Psoas muscle (tissue), 8 donors: ENCODE results near the gene GDF15. TPM values are rescaled to one million over a fixed set of nuclear protein-coding genes. Genes with fewer than 3 reads are reported as not detected.
"Not testable (repeated sequence)": the region's sequence is repeated elsewhere in the genome, so short reads cannot be mapped to it uniquely, and the experiment has no call there.

Experiments
- ATAC-seq, 4 donors: fragments of 200-7000 bp; cut with Tn5 transposase; one replicate each; pipeline ENCODE4 v1.9.1; 2020; ENCODE audit warnings: moderate library complexity in 3 of 4, mild to moderate bottlenecking in 2 of 4
- DNase-seq, 2 donors: peaks; one replicate each; pipeline ENCODE4 v3.0.0-alpha.2; 2020
- H3K27ac ChIP-seq: fragments of 200-600 bp; one replicate; pipeline ENCODE4 v1.8.0; 2022
- H3K27me3 ChIP-seq, 3 donors: fragments of 200-600 bp in 1 of 3; one replicate each; pipeline versions ENCODE4 v1.6.1 to v1.8.0; 2013 to 2022; ENCODE audit warnings: low read length in 2 of 3, mild to moderate bottlenecking in 2 of 3, moderate library complexity in 1 of 3; ENCODE audit not compliant: insufficient read depth in 3 of 3
- H3K36me3 ChIP-seq, 2 donors: fragments of 200-600 bp in 1 of 2; one replicate each; pipeline versions ENCODE4 v1.6.1 to v1.8.0; 2013 to 2022; ENCODE audit warnings: low read depth in 1 of 2, mild to moderate bottlenecking in 1 of 2, moderate library complexity in 1 of 2; ENCODE audit not compliant: insufficient read depth in 1 of 2
- H3K4me1 ChIP-seq: fragments of 200-600 bp; one replicate; pipeline ENCODE4 v1.8.0; 2022
- H3K4me3 ChIP-seq: fragments of 200-600 bp; one replicate; pipeline ENCODE4 v1.8.0; 2022; ENCODE audit warnings: mild to moderate bottlenecking
- H3K9me3 ChIP-seq: fragments of 200-600 bp; one replicate; pipeline ENCODE4 v1.8.0; 2022
- WGBS, 3 donors: extraction: QIAGEN DNeasy Blood & Tissue Kit; methylation state at CpG; one replicate each; pipeline versions ENCODE4 v1.1.6 to v1.1.7; 2013; 5-methylcytosine and 5-hydroxymethylcytosine counted together
- intact Hi-C, 2 donors: fragments of 100-400 bp; cut with DNase I; formaldehyde crosslinking; loops; one replicate each; pipeline versions ENCODE4 v1.11.0 to v1.14.2; 2022
- polyA plus RNA-seq, 3 donors: library from polyadenylated mRNA; stranded (reverse); fragments of 200-250 nt; gene quantifications; one replicate each; pipeline ENCODE4 v1.2.3, GENCODE V29; 2013
- total RNA-seq, 4 donors: library from RNA; stranded (reverse); fragmentation: NEBNext Ultra II Directional in 2 of 4; extraction: Animal tissue kit (Norgen Biotek cat#: 25700) in 2 of 4; gene quantifications; one replicate each; pipeline versions ENCODE4 v1.2.1 to v1.2.4, GENCODE V29; 2021 to 2023
- TF ChIP-seq, protein P1 (sequence below): fragments of 200-600 bp; IDR thresholded peaks from one replicate; pipeline ENCODE4 v1.8.0; 2022; ENCODE audit warnings: antibody characterized with exemption
- donor health status: healthy with polysubstance abuse.
- donor health status: DM: no; HTN: no; CAD: no; lungs with moderate emphysema.
- donor health status: Bipolar disorder and iron deficiency.
- donor health status: healthy.
- donor health status: DM: yes; HTN: yes; CAD: no.
- donor health status: DM: no; HTN: no; CAD: no.
- donor health status: DM: no; HTN: no; CAD: no.
- donor health status: DM: yes; HTN: yes; CAD: no.

Gene GDF15
- total and polyA plus RNA-seq, 7 donors, result 0.27 to 37.1 (median 0.99) TPM

DNA sequence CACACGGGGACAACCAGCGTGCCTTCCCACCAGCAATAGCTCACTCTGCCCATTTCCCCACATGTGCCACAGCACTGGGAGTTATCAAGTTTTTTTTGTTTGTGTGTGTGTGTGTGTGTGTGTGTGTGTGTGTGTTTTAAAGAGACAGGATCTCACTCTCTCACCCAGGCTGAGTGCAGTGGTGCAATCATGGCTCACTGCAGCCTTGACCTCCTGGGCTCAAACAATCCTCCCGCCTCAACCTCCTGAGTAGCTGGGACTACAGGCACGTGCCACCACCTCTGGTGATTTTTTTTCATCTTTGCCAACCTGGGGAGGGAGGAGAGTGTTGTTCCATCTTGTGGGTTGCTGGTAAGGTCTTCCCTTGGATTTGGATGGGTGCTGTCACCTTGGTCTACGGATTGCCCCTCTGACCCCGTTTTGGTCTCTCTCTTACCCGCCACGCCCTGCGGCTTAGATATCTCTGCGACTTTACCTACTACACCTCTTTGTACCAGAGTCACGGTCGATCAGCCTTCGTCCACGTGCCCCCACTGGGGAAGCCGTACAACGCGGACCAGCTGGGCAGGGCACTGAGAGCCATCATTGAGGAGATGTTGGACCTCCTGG lies 22.9 kb upstream of the GDF15 start:
- Histone ChIP-seq H3K36me3 (peaks cover 0 to 57% of the 10 kb centered on the region in 2 donors), H3K4me1 (peaks cover 8% of the 10 kb centered on the region), H3K4me3 (no peak overlapping the region), H3K9me3 (no peaks in the 10 kb centered on the region), H3K27ac (no peak overlapping the region), H3K27me3 (no peaks in the 10 kb centered on the region)
- ATAC-seq (no peak), DNase-seq (no peak)
- TF ChIP-seq, protein P1, sequence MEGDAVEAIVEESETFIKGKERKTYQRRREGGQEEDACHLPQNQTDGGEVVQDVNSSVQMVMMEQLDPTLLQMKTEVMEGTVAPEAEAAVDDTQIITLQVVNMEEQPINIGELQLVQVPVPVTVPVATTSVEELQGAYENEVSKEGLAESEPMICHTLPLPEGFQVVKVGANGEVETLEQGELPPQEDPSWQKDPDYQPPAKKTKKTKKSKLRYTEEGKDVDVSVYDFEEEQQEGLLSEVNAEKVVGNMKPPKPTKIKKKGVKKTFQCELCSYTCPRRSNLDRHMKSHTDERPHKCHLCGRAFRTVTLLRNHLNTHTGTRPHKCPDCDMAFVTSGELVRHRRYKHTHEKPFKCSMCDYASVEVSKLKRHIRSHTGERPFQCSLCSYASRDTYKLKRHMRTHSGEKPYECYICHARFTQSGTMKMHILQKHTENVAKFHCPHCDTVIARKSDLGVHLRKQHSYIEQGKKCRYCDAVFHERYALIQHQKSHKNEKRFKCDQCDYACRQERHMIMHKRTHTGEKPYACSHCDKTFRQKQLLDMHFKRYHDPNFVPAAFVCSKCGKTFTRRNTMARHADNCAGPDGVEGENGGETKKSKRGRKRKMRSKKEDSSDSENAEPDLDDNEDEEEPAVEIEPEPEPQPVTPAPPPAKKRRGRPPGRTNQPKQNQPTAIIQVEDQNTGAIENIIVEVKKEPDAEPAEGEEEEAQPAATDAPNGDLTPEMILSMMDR, result no peak
- intact Hi-C loops, result no loop called here
- 89 to 91% (median 90%) methylated on average over 17 of the region's 17 CpGs for whole genome bisulfite sequencing, 3 donors

DNA sequence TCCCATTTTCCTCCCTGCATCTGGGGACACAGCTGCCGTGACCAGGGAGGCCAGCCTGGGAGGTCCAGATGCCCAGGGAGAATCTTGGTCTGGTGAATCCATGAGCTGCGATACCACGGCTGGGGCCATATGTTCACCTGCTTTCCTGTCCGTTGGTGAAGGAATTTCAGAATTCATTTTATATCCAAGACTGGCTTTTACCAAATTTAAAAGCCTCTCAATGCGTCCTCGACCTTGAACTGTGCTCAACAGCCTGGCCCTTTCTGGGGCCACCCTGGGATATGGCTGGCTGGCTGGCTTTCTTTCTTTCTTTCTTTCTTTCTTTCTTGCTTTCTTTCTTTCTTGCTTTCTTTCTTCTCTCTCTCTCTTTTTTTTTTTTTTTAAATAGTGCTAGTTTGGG lies 22.2 kb upstream of the GDF15 start:
- no peak for ATAC-seq
- peaks cover 0 to 49% of the 10 kb centered on the region in 2 donors for H3K36me3 ChIP-seq
- H3K9me3 ChIP-seq, result no peaks in the 10 kb centered on the region
- H3K27ac ChIP-seq, result no peak overlapping the region
- WGBS, 3 donors, result 72 to 79% (median 72%) methylated on average over 6 of the region's 6 CpGs
- peaks cover 8% of the 10 kb centered on the region for H3K4me1 ChIP-seq
- H3K27me3 ChIP-seq, result no peaks in the 10 kb centered on the region
- TF ChIP-seq, protein P1, result no peak
- H3K4me3 ChIP-seq, result no peak overlapping the region
- DNase-seq, result no peak
- intact Hi-C loops, result no loop called here

DNA sequence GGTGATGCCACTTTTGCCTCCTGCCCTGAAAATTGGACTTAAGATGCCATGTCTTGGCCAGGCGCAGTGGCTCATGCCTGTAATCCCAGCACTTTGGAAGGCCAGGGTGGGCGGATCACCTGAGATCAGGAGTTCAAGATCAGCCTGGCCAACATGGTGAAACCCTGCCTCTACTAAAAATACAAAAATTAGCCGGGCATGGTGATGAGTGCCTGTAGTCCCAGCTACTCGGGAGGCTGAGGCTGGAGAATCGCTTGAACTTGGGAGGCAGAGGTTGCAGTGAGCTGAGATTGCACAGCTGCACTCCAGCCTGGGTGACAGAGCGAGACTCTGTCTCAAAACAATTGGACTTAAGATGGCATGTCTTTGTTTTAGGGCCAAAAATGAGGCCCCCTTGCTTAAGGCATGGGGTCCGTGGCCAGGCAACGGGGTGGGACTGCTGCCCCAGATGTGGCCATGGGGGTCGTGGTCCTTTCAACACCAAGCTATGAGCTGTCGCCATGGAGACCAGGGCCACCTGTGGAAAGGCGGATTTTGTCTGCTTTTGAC lies 21.6 kb upstream of the GDF15 start:
- ATAC-seq, intact Hi-C loops, H3K4me3 ChIP-seq, H3K9me3 ChIP-seq, H3K4me1 ChIP-seq, DNase-seq, H3K27me3 ChIP-seq: not testable (repeated sequence)
- Histone ChIP-seq H3K36me3 (peaks cover 0 to 44% of the 10 kb centered on the region in 2 donors), H3K27ac (peak overlapping the region; percentile 67)
- 65 to 69% (median 67%) methylated on average over 11 of the region's 11 CpGs for WGBS, 3 donors

DNA sequence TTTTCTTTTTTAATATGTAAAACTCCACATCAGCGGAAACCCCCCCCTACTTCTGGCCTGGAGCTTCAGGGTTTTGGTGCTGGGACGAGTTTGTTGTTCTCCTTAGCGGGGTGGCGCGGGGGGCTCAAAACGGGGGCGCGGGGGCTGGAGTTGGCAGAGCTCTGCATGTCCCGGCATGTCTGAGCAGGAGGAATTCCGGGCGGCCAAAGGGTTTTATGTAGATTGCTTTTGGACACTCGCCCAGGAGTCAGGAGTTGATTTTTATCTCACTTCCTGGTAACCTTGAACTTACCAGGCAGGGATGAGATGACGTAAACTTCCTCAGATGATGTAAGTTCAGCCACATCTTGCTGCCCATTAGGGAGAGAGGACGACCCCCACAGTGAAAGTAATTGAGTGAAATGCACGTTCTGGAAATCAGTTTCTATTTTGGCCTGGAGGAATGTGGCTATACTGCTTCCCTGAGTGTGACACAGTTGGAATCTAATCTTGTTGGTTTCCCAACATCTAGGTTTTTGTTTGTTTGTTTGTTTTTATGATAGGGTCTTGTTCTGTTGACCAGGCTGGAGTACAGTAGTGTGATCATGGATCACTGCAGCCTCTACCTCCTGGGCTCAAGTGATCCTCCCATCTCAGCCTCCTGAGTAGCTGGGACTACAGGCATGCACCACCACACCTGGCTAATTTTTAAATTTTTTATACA lies 21.0 kb upstream of the GDF15 start:
- ATAC-seq (peak; percentile 38 to 61 (median 44)), DNase-seq (no peak)
- 35 to 46% (median 44%) methylated on average over 15 of the region's 15 CpGs for WGBS, 3 donors
- H3K27me3 ChIP-seq, result no peaks in the 10 kb centered on the region
- intact Hi-C loops, result no loop called here
- TF ChIP-seq, protein P1, result no peak
- peaks cover 0 to 38% of the 10 kb centered on the region in 2 donors for H3K36me3 ChIP-seq
- H3K27ac ChIP-seq, result peak overlapping the region; percentile 67
- peaks cover 8% of the 10 kb centered on the region for H3K4me1 ChIP-seq
- no peak overlapping the region for H3K4me3 ChIP-seq
- no peaks in the 10 kb centered on the region for H3K9me3 ChIP-seq

DNA sequence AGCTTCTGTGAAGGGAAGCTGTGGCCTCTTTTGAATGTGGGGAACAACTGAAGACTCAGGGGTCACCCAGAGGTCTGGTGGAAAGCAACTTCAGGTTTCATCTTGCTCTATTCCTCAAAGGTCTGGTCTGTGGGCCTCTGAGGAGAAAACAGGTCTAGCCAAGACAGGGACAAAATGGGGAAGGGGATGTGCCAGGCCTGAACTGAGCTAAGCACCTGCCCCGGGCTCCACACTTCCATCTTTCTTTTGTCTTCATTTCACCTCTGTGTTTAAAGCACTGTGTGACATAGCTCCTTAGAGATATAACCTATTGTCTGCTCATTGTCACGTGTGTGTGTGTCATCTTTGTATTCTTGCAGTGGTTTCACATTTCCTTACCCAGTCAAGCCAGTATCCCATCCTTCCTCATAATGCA lies 19.9 kb upstream of the GDF15 start:
- Histone ChIP-seq H3K36me3 (peaks cover 0 to 27% of the 10 kb centered on the region in 2 donors), H3K27me3 (no peaks in the 10 kb centered on the region), H3K4me1 (peaks cover 8% of the 10 kb centered on the region), H3K4me3 (no peak overlapping the region), H3K27ac (peak overlapping the region; percentile 67), H3K9me3 (no peaks in the 10 kb centered on the region)
- TF ChIP-seq, protein P1, result no peak
- intact Hi-C loops, result no loop called here
- WGBS, 3 donors, result 79 to 93% (median 87%) methylated on average over 2 of the region's 2 CpGs
- DNase-seq, result no peak
- ATAC-seq, result peak in 1 of 4 donors; percentile 31
